ENCODE results near the gene LRP2. TPM values are rescaled to one million over a fixed set of nuclear protein-coding genes. Genes with fewer than 3 reads are reported as not detected.

LRP2 gene
- total RNA-seq, 3 donors from 2014 or later (not counting 1 experiment from before 2014, with no cell fraction given): not detected

GRCh38 chr2:169089182-169089581, 273.2 kb downstream of the LRP2 start:
- H3K27me3 Mint-ChIP-seq (ENCODE audit: low read depth in 2 of 2): peaks cover 2 to 13% of the 10 kb centered on the region in 2 donors
- H3K4me1 Mint-ChIP-seq: peaks cover 0 to 6% of the 10 kb centered on the region in 2 donors
- H3K4me1 ChIP-seq (ENCODE audit: control insufficient read depth, insufficient read depth, low read length): no peaks in the 10 kb centered on the region

GRCh38 chr2:169087757-169088379, 274.5 kb downstream of the LRP2 start:
- Histone ChIP-seq H3K9me3 (ENCODE audit: control insufficient read depth, insufficient read depth, low read length) (no peaks in the 10 kb centered on the region), H3K4me1 (ENCODE audit: control insufficient read depth, insufficient read depth, low read length) (no peaks in the 10 kb centered on the region), H3K4me3 (ENCODE audit: low read length) (no peak overlapping the region), H3K27ac (ENCODE audit: low read length) (no peak overlapping the region), H3K36me3 (ENCODE audit: control insufficient read depth, insufficient read depth, low read length) (no peaks in the 10 kb centered on the region), H3K27me3 (ENCODE audit: control insufficient read depth, insufficient read depth, low read length) (no peaks in the 10 kb centered on the region)
- WGBS (ENCODE audit: insufficient coverage): 93% methylated on average over 5 of the region's 6 CpGs
- intact Hi-C loops (cut with micrococcal nuclease): no loop called here
- no peak for TF ChIP-seq CTCF (IDR thresholded peaks at IDR 0.05)
- ATAC-seq (no peak), DNase-seq (no peak)
- Mint-ChIP-seq H3K36me3 (peaks cover 24% of the 10 kb centered on the region), H3K27me3 (ENCODE audit: low read depth in 2 of 2) (peaks cover 2 to 13% of the 10 kb centered on the region in 2 donors), H3K4me3 (no peak overlapping the region), H3K27ac (no peak overlapping the region), H3K9me3 (peaks cover 0 to 3% of the 10 kb centered on the region in 2 donors), H3K4me1 (peaks cover 0 to 6% of the 10 kb centered on the region in 2 donors)

More at GRCh38 chr2:169089182-169089581, 273.2 kb downstream of the LRP2 start:
- peaks cover 24% of the 10 kb centered on the region for H3K36me3 Mint-ChIP-seq
- H3K36me3 ChIP-seq (ENCODE audit: control insufficient read depth, insufficient read depth, low read length): no peaks in the 10 kb centered on the region
- no peak overlapping the region for H3K27ac Mint-ChIP-seq
- H3K4me3 ChIP-seq (ENCODE audit: low read length): no peak overlapping the region
- ATAC-seq (no peak), DNase-seq (no peak)
- TF ChIP-seq CTCF (IDR thresholded peaks at IDR 0.05): no peak
- 100% methylated on average over 2 of the region's 2 CpGs for WGBS (ENCODE audit: insufficient coverage)
- intact Hi-C loops (cut with micrococcal nuclease): no loop called here
- no peak overlapping the region for H3K27ac ChIP-seq (ENCODE audit: low read length)
- H3K4me3 Mint-ChIP-seq: no peak overlapping the region
- H3K27me3 ChIP-seq (ENCODE audit: control insufficient read depth, insufficient read depth, low read length): no peaks in the 10 kb centered on the region
- peaks cover 0 to 3% of the 10 kb centered on the region in 2 donors for H3K9me3 Mint-ChIP-seq
- H3K9me3 ChIP-seq (ENCODE audit: control insufficient read depth, insufficient read depth, low read length): no peaks in the 10 kb centered on the region

GRCh38 chr2:169086893-169087467, 275.4 kb downstream of the LRP2 start:
- Mint-ChIP-seq H3K4me1 (peaks cover 0 to 6% of the 10 kb centered on the region in 2 donors), H3K27me3 (ENCODE audit: low read depth in 2 of 2) (peaks cover 2 to 13% of the 10 kb centered on the region in 2 donors), H3K4me3 (no peak overlapping the region), H3K9me3 (peaks cover 0 to 3% of the 10 kb centered on the region in 2 donors), H3K36me3 (peaks cover 24% of the 10 kb centered on the region), H3K27ac (no peak overlapping the region)
- intact Hi-C loops (cut with micrococcal nuclease): no loop called here
- Histone ChIP-seq H3K36me3 (ENCODE audit: control insufficient read depth, insufficient read depth, low read length) (no peaks in the 10 kb centered on the region), H3K9me3 (ENCODE audit: control insufficient read depth, insufficient read depth, low read length) (no peaks in the 10 kb centered on the region), H3K4me1 (ENCODE audit: control insufficient read depth, insufficient read depth, low read length) (no peaks in the 10 kb centered on the region), H3K27ac (ENCODE audit: low read length) (no peak overlapping the region), H3K27me3 (ENCODE audit: control insufficient read depth, insufficient read depth, low read length) (no peaks in the 10 kb centered on the region), H3K4me3 (ENCODE audit: low read length) (no peak overlapping the region)
- 95% methylated on average over 3 of the region's 3 CpGs for whole genome bisulfite sequencing (ENCODE audit: insufficient coverage)
- DNase-seq: no peak
- ATAC-seq: no peak
- TF ChIP-seq CTCF (IDR thresholded peaks at IDR 0.05): no peak

All from natural killer cell (primary cell).